B cell (primary cell): Measurements from ENCODE around the gene SPRR2E. TPM values are rescaled to one million over a fixed set of nuclear protein-coding genes. Genes with fewer than 3 reads are reported as not detected.

Experiments
- ATAC-seq: fragments of 200-7000 bp; cut with Tn5 transposase; one replicate; pipeline ENCODE4 v1.10.0; 2021; ENCODE audit warnings: low read depth, mild to moderate bottlenecking, moderate number of reproducible peaks, moderate library complexity
- CTCF ChIA-PET: fragments of 350-600 bp; sonication (Branson Sonifier 250); formaldehyde crosslinking; loops from one replicate; lab custom pipeline; 2021; ENCODE audit warnings: antibody characterized with exemption, inconsistent platforms; lab: Charles Lee
- POLR2A ChIA-PET: fragments of 350-600 bp; sonication (Branson Sonifier 250); formaldehyde crosslinking; loops from one replicate; lab custom pipeline; 2021; ENCODE audit warnings: antibody characterized with exemption; lab: Charles Lee
- DNase-seq: peaks from one replicate; pipeline ENCODE4 v3.0.0; 2013
- H2AFZ ChIP-seq: 2 replicates; pipeline ENCODE4 v1.6.1; 2012; ENCODE audit warnings: mild to moderate bottlenecking, low read depth, low read length; ENCODE audit not compliant: insufficient read depth, poor library complexity, severe bottlenecking
- H3K27ac ChIP-seq, 2 donors: 1 replicate in 1 of 2; 2 replicates in 1 of 2; pipeline ENCODE4 v1.5.1; 2012 to 2013; ENCODE audit warnings: low read length in 2 of 2, mild to moderate bottlenecking in 2 of 2, moderate library complexity in 1 of 2
- H3K27me3 ChIP-seq, 4 experiments: fragments of 200-600 bp in 1 of 4; sonication (generic) in 1 of 4; replicated peaks in 1 of 4; 1 replicate in 2 of 4; 2 replicates in 2 of 4; pipeline versions ENCODE4 v1.6.1 to v1.7.0; 2013 to 2016; ENCODE audit warnings: low read length in 3 of 4, mild to moderate bottlenecking in 2 of 4, mixed read lengths in 1 of 4, moderate library complexity in 1 of 4; ENCODE audit not compliant: insufficient read depth in 4 of 4, control insufficient read depth in 3 of 4; ENCODE audit errors: control extremely low read depth in 1 of 4
- H3K36me3 ChIP-seq, 2 experiments: replicated peaks in 1 of 2; 1 replicate in 1 of 2; 2 replicates in 1 of 2; pipeline versions ENCODE4 v1.6.1 to v1.7.1; 2013; ENCODE audit warnings: low read length in 1 of 2; ENCODE audit not compliant: insufficient read depth in 2 of 2, control insufficient read depth in 1 of 2; ENCODE audit errors: control extremely low read depth in 1 of 2, extremely low read depth in 1 of 2
- H3K4me1 ChIP-seq, 2 donors: fragments of 200-600 bp in 1 of 2; sonication (generic) in 1 of 2; 1 replicate in 1 of 2; 2 replicates in 1 of 2; pipeline versions ENCODE4 v1.5.1 to v1.6.1; 2013 to 2017; ENCODE audit warnings: low read length in 2 of 2; ENCODE audit not compliant: control insufficient read depth in 2 of 2, insufficient read depth in 2 of 2
- H3K4me2 ChIP-seq: replicated peaks from 2 replicates; pipeline ENCODE3; 2012; ENCODE audit warnings: mild to moderate bottlenecking, low read depth, low read length; ENCODE audit not compliant: poor library complexity, severe bottlenecking
- H3K4me3 ChIP-seq, 5 experiments: fragments of 200-600 bp in 1 of 5; sonication (generic) in 1 of 5; 1 replicate in 3 of 5; 2 replicates in 2 of 5; pipeline versions ENCODE4 v1.5.1 to v1.7.0; 2011 to 2016; ENCODE audit warnings: low read length in 4 of 5, mild to moderate bottlenecking in 4 of 5, low read depth in 2 of 5, control low read depth in 1 of 5, moderate library complexity in 1 of 5; ENCODE audit not compliant: insufficient read depth in 1 of 5; ENCODE audit errors: control extremely low read depth in 1 of 5, extremely low read depth in 1 of 5
- H3K79me2 ChIP-seq: fragments of 200-600 bp; sonication (generic); one replicate; pipeline ENCODE4 v1.6.0; 2016; ENCODE audit warnings: low read length; ENCODE audit not compliant: control insufficient read depth, insufficient read depth
- H3K9ac ChIP-seq: fragments of 200-600 bp; sonication (generic); 2 replicates; pipeline ENCODE4 v1.6.1; 2017; ENCODE audit warnings: mild to moderate bottlenecking, low read length, moderate library complexity
- H3K9me3 ChIP-seq, 3 donors: one replicate each; pipeline versions ENCODE4 v1.6.1 to v1.7.1; 2013; ENCODE audit warnings: low read length in 2 of 3; ENCODE audit not compliant: control insufficient read depth in 2 of 3, insufficient read depth in 1 of 3; ENCODE audit errors: control extremely low read depth in 1 of 3
- H4K20me1 ChIP-seq: 2 replicates; pipeline ENCODE4 v1.6.0; 2012; ENCODE audit warnings: mild to moderate bottlenecking, low read length; ENCODE audit not compliant: insufficient read depth, control insufficient read depth, poor library complexity, severe bottlenecking
- H3K27ac Mint-ChIP-seq: one replicate; pipeline ENCODE4 v1.8.0; 2021; ENCODE audit warnings: mixed read lengths
- H3K27me3 Mint-ChIP-seq: one replicate; pipeline ENCODE4 v1.8.0; 2021; ENCODE audit warnings: mixed read lengths
- H3K4me1 Mint-ChIP-seq: one replicate; pipeline ENCODE4 v1.8.0; 2021; ENCODE audit warnings: mixed read lengths
- H3K4me3 Mint-ChIP-seq: one replicate; pipeline ENCODE4 v1.8.0; 2021; ENCODE audit warnings: mixed read lengths
- H3K9me3 Mint-ChIP-seq: one replicate; pipeline ENCODE4 v1.8.0; 2022; ENCODE audit warnings: mixed read lengths; ENCODE audit not compliant: insufficient read depth
- CTCF ChIP-seq: fragments of 200-600 bp; IDR thresholded peaks from one replicate; pipeline ENCODE4 v1.8.0; 2022; ENCODE audit warnings: antibody characterized with exemption, mild to moderate bottlenecking
- EZH2 ChIP-seq: IDR thresholded peaks from 2 replicates; pipeline ENCODE4 v1.6.1; 2012; ENCODE audit warnings: borderline replicate concordance, low read depth, mild to moderate bottlenecking, moderate library complexity, low read length; ENCODE audit not compliant: insufficient read depth, poor library complexity, severe bottlenecking
- WGBS: methylation state at CpG from one replicate; pipeline ENCODE4 v1.1.5; 2013; ENCODE audit warnings: missing lambda C conversion rate; ENCODE audit not compliant: insufficient coverage; 5-methylcytosine and 5-hydroxymethylcytosine counted together
- intact Hi-C: fragments of 100-400 bp; cut with micrococcal nuclease; formaldehyde crosslinking; loops from one replicate; pipeline ENCODE4 v1.10.0; 2022
- polyA plus RNA-seq: library from polyadenylated mRNA; depleted of rRNA; stranded (reverse); fragments of >200 nt; gene quantifications from 2 replicates; pipeline ENCODE4 v1.2.3, GENCODE V29; 2012
- total RNA-seq, 2 donors: library from RNA; stranded (reverse); fragments of 120-200 nt in 1 of 2; gene quantifications; 1 replicate in 1 of 2; 2 replicates in 1 of 2; pipeline versions ENCODE4 v1.2.3 to v1.2.4, GENCODE V29; 2013 to 2022

The SPRR2E gene
- total and polyA plus RNA-seq, 2 donors (not counting 1 experiment from before 2014, with no cell fraction given) = not detected

- WGBS = no CpG with 5 or more reads among the region's 5 CpGs
- H3K9me3 Mint-ChIP-seq = peaks cover 5% of the 10 kb centered on the region
These were observed 5.9 kb upstream of the SPRR2E start for GRCh38 chr1:153100245-153100644.

GRCh38 chr1:153099461-153100045 is 5.2 kb upstream of the SPRR2E start:
- CTCF ChIA-PET = no interaction called here
- intact Hi-C loops = no loop called here
- Histone ChIP-seq H3K27me3 (peaks cover 0 to 3% (median 2%) of the 10 kb centered on the region in 4 experiments), H3K36me3 (no peaks in the 10 kb centered on the region), H3K4me3 (no peak overlapping the region), H2AFZ (no peak overlapping the region), H3K9me3 (peaks cover 0 to 5% (median 1%) of the 10 kb centered on the region in 3 donors), H3K79me2 (no peaks in the 10 kb centered on the region), H3K4me2 (no peak overlapping the region), H3K27ac (no peak overlapping the region), H3K4me1 (no peaks in the 10 kb centered on the region), H4K20me1 (no peaks in the 10 kb centered on the region), H3K9ac (no peak overlapping the region)
- DNase-seq (no peak), ATAC-seq (no peak)
- Mint-ChIP-seq H3K4me1 (no peaks in the 10 kb centered on the region), H3K9me3 (peaks cover 2% of the 10 kb centered on the region), H3K4me3 (no peak overlapping the region), H3K27ac (no peak overlapping the region), H3K27me3 (peaks cover 29% of the 10 kb centered on the region)
- WGBS = 100% methylated on average over 1 of the region's 9 CpGs
- POLR2A ChIA-PET = no interaction called here
- TF ChIP-seq EZH2 (no peak), CTCF (no peak)

More at GRCh38 chr1:153100245-153100644, 5.9 kb upstream of the SPRR2E start:
- Histone ChIP-seq H3K27me3 (peaks cover 0 to 3% (median 2%) of the 10 kb centered on the region in 4 experiments), H3K79me2 (no peaks in the 10 kb centered on the region), H3K4me2 (no peak overlapping the region), H3K4me3 (no peak overlapping the region), H3K9me3 (peaks cover 0 to 5% (median 1%) of the 10 kb centered on the region in 3 donors), H3K9ac (no peak overlapping the region), H2AFZ (no peak overlapping the region), H3K27ac (no peak overlapping the region), H3K4me1 (no peaks in the 10 kb centered on the region), H3K36me3 (no peaks in the 10 kb centered on the region), H4K20me1 (no peaks in the 10 kb centered on the region)
- DNase-seq = no peak
- no peak for ATAC-seq
- no peak for TF ChIP-seq EZH2
- H3K4me1 Mint-ChIP-seq = no peaks in the 10 kb centered on the region
- CTCF ChIA-PET = no interaction called here
- no peak overlapping the region for H3K4me3 Mint-ChIP-seq
- intact Hi-C loops = no loop called here
- peaks cover 25% of the 10 kb centered on the region for H3K27me3 Mint-ChIP-seq
- H3K27ac Mint-ChIP-seq = no peak overlapping the region
- POLR2A ChIA-PET = no interaction called here
